NCI-H774 (cell line): ENCODE results near the gene NALCN.

Experiments used
- DNase-seq: peaks from one replicate; lab custom pipeline; 2025; lab: John Stamatoyannopoulos, UW

Gene NALCN

GRCh38 chr13:101025925-101026324 is 390.4 kb downstream of the NALCN start:
- no peak for DNase-seq

- no peak for DNase-seq
These were observed 390.8 kb downstream of the NALCN start for GRCh38 chr13:101025519-101025918.

GRCh38 chr13:101019126-101019525 is 397.2 kb downstream of the NALCN start:
- no peak for DNase-seq

- DNase-seq: no peak
These were observed 397.6 kb downstream of the NALCN start for GRCh38 chr13:101018720-101019119.

GRCh38 chr13:101017123-101017872 is 399.0 kb downstream of the NALCN start:
- no peak for DNase-seq

- DNase-seq: no peak
These were observed 399.8 kb downstream of the NALCN start for GRCh38 chr13:101016475-101016874.

GRCh38 chr13:101013245-101013644 is 403.1 kb downstream of the NALCN start:
- DNase-seq: no peak

GRCh38 chr13:101010100-101010499 is 406.2 kb downstream of the NALCN start:
- DNase-seq: no peak

- no peak for DNase-seq
These were observed 409.1 kb downstream of the NALCN start for GRCh38 chr13:101007245-101007644.
